ENCODE data around the gene NTRK2. TPM values are rescaled to one million over a fixed set of nuclear protein-coding genes. Genes with fewer than 3 reads are reported as not detected.

NTRK2 gene
- total and polyA plus RNA-seq, 10 of the 15 experiments (the other 5 are each of a cell fraction or from before 2014, with no cell fraction given), result 0.42 to 4.6 (median 0.65) TPM

DNA sequence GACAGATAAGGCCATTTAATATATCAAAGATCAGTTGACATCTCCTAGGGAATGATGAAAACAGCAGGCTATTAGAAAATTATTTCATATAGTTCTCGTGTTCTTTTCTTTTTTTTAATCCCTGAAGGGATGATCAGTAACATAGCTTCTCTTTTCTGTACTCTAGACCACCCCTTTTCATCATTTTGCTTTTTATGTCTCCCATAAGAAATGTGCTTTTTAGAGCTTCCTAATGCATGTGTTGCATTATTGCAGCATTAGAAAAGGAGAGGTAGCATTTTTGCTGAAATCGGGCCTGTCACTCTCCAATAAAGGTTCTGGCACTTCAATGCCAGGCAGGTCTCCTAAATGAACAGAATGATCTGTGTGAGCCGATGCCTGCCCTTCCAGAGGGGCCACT is 143.3 kb downstream of the NTRK2 start:
- ChIA-PET POLR2A (no interaction called here), CTCF (interaction anchor here (0.6 to 1.3 kb wide), 3 partner anchors 10 to 162 kb away, joined by 3 read pairs; no protein-coding TSS in a partner anchor), SMC1A (ENCODE audit: uncharacterized antibody, unreplicated experiment) (interaction anchor here (1.6 to 2.0 kb wide), 2 partner anchors 11 to 115 kb away, joined by 3 to 4 read pairs; no protein-coding TSS in a partner anchor), RAD21 (ENCODE audit: unreplicated experiment) (interaction anchor here (1.1 kb wide), 1 partner anchor 30 kb away, joined by 3 read pairs; no protein-coding TSS in a partner anchor)
- Histone ChIP-seq H2AFZ (ENCODE audit: control insufficient read depth, low read depth, low read length) (no peak overlapping the region), H3K36me3 (ENCODE audit: control insufficient read depth in 2 of 2, insufficient read depth in 2 of 2, low read length in 1 of 2) (no peaks in the 10 kb centered on the region; a peak in 1 of 4 replicates), H3K4me2 (ENCODE audit: control insufficient read depth, insufficient read depth) (no peak overlapping the region), H3K9ac (ENCODE audit: control insufficient read depth, insufficient read depth, low read length) (no peak overlapping the region), H3K27ac (ENCODE audit: control insufficient read depth, insufficient read depth) (no peak overlapping the region), H3K27me3 (replicated peaks in 1 of 2; ENCODE audit: control insufficient read depth in 2 of 2, insufficient read depth in 2 of 2, low read length in 1 of 2) (no peaks in the 10 kb centered on the region; a peak in 1 of 4 replicates), H3K4me3 (no peak overlapping the region), H3K79me2 (ENCODE audit: control insufficient read depth, insufficient read depth, low read length) (no peaks in the 10 kb centered on the region), H3K4me1 (ENCODE audit: control insufficient read depth, insufficient read depth, low read length) (no peaks in the 10 kb centered on the region), H3K9me3 (replicated peaks; ENCODE audit: control insufficient read depth, insufficient read depth, low read length) (no peaks in the 10 kb centered on the region), H4K20me1 (ENCODE audit: control insufficient read depth, insufficient read depth) (no peaks in the 10 kb centered on the region)
- intact Hi-C loops (cut with micrococcal nuclease; ENCODE audit: unreplicated experiment) (no loop called here), in situ Hi-C loops (cut with MboI) (no loop called here)
- DNase-seq (ENCODE audit: low read depth, low spot score) (no peak), FAIRE-seq (no peak), ATAC-seq (no peak)
- 29% methylated on average over 3 of the region's 3 CpGs for WGBS (ENCODE audit: insufficient coverage, insufficient replicate concordance, low lambda C conversion rate, missing lambda C conversion rate)
- TF ChIP-seq POLR2A (IDR thresholded peaks at IDR 0.05; ENCODE audit: low read depth, low read length) (no peak), USF2 (IDR thresholded peaks at IDR 0.05; ENCODE audit: borderline replicate concordance, low read depth, low read length) (no peak), NFXL1 (IDR thresholded peaks at IDR 0.05; ENCODE audit: borderline replicate concordance) (no peak), ZBTB4 (CRISPR knock-in tag; IDR thresholded peaks at IDR 0.05) (no peak), JUND (IDR thresholded peaks at IDR 0.05; ENCODE audit: low read depth, low read length) (no peak), BCLAF1 (IDR thresholded peaks at IDR 0.05) (no peak), RCOR1 (conservative IDR thresholded peaks at IDR 0.05; ENCODE audit: low read depth, low read length) (no peak), YY1 (IDR thresholded peaks at IDR 0.05; ENCODE audit: low read depth, low read length) (no peak), FOS (IDR thresholded peaks at IDR 0.05; ENCODE audit: borderline replicate concordance, extremely low read depth, insufficient read length) (no peak), MXI1 (IDR thresholded peaks at IDR 0.05; ENCODE audit: low read depth, low read length) (no peak), POLR2AphosphoS5 (IDR thresholded peaks at IDR 0.05; ENCODE audit: low read length) (no peak), GABPA (IDR thresholded peaks at IDR 0.05; ENCODE audit: low read depth) (no peak)
- no TSS peak for BruUV-seq (replicated peaks)
